Astrocyte (in vitro differentiated cells and primary cell): ENCODE results near the gene RNF157.

Source experiments
- CTCF ChIP-seq: IDR thresholded peaks from 2 replicates; pipeline ENCODE4 v1.5.1; 2011; ENCODE audit warnings: low read depth, mild to moderate bottlenecking, inconsistent platforms, low read length, moderate library complexity; ENCODE audit not compliant: insufficient read depth
- EZH2 ChIP-seq: IDR thresholded peaks from 2 replicates; pipeline ENCODE4 v1.6.1; 2012; ENCODE audit warnings: mild to moderate bottlenecking, low read length, inconsistent platforms; ENCODE audit not compliant: insufficient read depth

- TF ChIP-seq CTCF (no peak), EZH2 (no peak)
Observed at GRCh38 chr17:76152591-76152990, 87.7 kb downstream of the RNF157 start.
